ENCODE results near the gene UXS1. TPM values are rescaled to one million over a fixed set of nuclear protein-coding genes. Genes with fewer than 3 reads are reported as not detected.

The UXS1 gene
- total RNA-seq, 4 donors from 2014 or later: 8.0 to 46.9 (median 18.4) TPM

GRCh38 chr2:106054880-106055655, 139.0 kb downstream of the UXS1 start:
- ATAC-seq: no peak
- peaks cover 0 to 7% of the 10 kb centered on the region in 2 donors for H3K4me1 ChIP-seq
- H3K27ac ChIP-seq: no peak overlapping the region
- intact Hi-C loops (cut with DNase I; ENCODE audit: low total_unique reads): no loop called here
- H3K9me3 ChIP-seq: no peaks in the 10 kb centered on the region
- in situ Hi-C loops (cut with MboI; ENCODE audit: low sequenced_read_pairs in 4 of 4): no loop called here
- no peak for DNase-seq
- H3K27me3 ChIP-seq: no peaks in the 10 kb centered on the region
- no peak for TF ChIP-seq CTCF (IDR thresholded peaks at IDR 0.05 in 4 of 5, conservative IDR thresholded peaks at IDR 0.05 in 1 of 5)
- no peak for TF ChIP-seq POLR2A (IDR thresholded peaks at IDR 0.05)
- H3K36me3 ChIP-seq: no peaks in the 10 kb centered on the region
- no peak overlapping the region for H3K4me3 ChIP-seq

GRCh38 chr2:106054321-106054720, 139.8 kb downstream of the UXS1 start:
- in situ Hi-C loops (cut with MboI; ENCODE audit: low sequenced_read_pairs in 4 of 4) (no loop called here), intact Hi-C loops (cut with DNase I; ENCODE audit: low total_unique reads) (no loop called here)
- Histone ChIP-seq H3K9me3 (no peaks in the 10 kb centered on the region), H3K27ac (no peak overlapping the region), H3K36me3 (no peaks in the 10 kb centered on the region), H3K27me3 (no peaks in the 10 kb centered on the region), H3K4me1 (peaks cover 0 to 7% of the 10 kb centered on the region in 2 donors), H3K4me3 (no peak overlapping the region)
- no peak for ATAC-seq
- no peak for DNase-seq
- TF ChIP-seq CTCF (IDR thresholded peaks at IDR 0.05 in 4 of 5, conservative IDR thresholded peaks at IDR 0.05 in 1 of 5): no peak
- no peak for TF ChIP-seq POLR2A (IDR thresholded peaks at IDR 0.05)

- no peaks in the 10 kb centered on the region for H3K9me3 ChIP-seq
- H3K4me1 ChIP-seq: peaks cover 0 to 7% of the 10 kb centered on the region in 2 donors
- no peak overlapping the region for H3K4me3 ChIP-seq
- in situ Hi-C loops (cut with MboI; ENCODE audit: low sequenced_read_pairs in 4 of 4): no loop called here
- H3K27ac ChIP-seq: no peak overlapping the region
- TF ChIP-seq POLR2A (IDR thresholded peaks at IDR 0.05): no peak
- no peak for TF ChIP-seq CTCF (IDR thresholded peaks at IDR 0.05 in 4 of 5, conservative IDR thresholded peaks at IDR 0.05 in 1 of 5)
- ATAC-seq (peak in 1 of 2 donors; percentile 82), DNase-seq (peak in 1 of 2 donors; percentile 36)
- H3K27me3 ChIP-seq: no peaks in the 10 kb centered on the region
- intact Hi-C loops (cut with DNase I; ENCODE audit: low total_unique reads): no loop called here
- H3K36me3 ChIP-seq: no peaks in the 10 kb centered on the region
Observed at GRCh38 chr2:106053581-106053980, 140.5 kb downstream of the UXS1 start.

- TF ChIP-seq CTCF (IDR thresholded peaks at IDR 0.05 in 4 of 5, conservative IDR thresholded peaks at IDR 0.05 in 1 of 5) (no peak), POLR2A (IDR thresholded peaks at IDR 0.05) (no peak)
- H3K4me1 ChIP-seq: peaks cover 0 to 7% of the 10 kb centered on the region in 2 donors
- H3K36me3 ChIP-seq: no peaks in the 10 kb centered on the region
- in situ Hi-C loops (cut with MboI; ENCODE audit: low sequenced_read_pairs in 4 of 4) (no loop called here), intact Hi-C loops (cut with DNase I; ENCODE audit: low total_unique reads) (no loop called here)
- ATAC-seq (no peak), DNase-seq (no peak)
- no peaks in the 10 kb centered on the region for H3K27me3 ChIP-seq
- H3K27ac ChIP-seq: no peak overlapping the region
- no peak overlapping the region for H3K4me3 ChIP-seq
- no peaks in the 10 kb centered on the region for H3K9me3 ChIP-seq
Observed at GRCh38 chr2:106053116-106053515, 141.0 kb downstream of the UXS1 start.

Measured in gastrocnemius medialis (tissue), 4 donors.